Measurements from ENCODE around the gene PCGF5.

DNA sequence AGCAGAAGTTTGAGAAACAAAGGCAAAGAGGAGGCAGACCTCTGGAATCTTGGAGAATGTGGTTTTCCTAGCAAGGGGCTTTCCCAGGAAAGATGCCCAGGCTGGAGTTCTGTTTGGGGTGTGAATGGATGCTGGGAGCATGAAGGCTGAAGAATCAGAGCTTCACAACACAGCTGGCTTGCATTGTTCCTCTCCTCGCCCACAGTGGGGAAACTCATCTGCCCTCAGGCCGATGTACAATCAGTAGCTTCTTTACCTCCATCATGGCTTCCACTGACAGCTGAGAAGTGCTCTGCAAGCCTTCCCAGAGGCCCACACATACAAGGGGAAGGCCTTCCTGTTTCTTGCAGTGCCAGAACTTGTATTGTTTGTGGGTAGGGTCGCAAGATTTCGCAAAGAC is 98.9 kb downstream of the PCGF5 start:
- TF ChIP-seq, protein P1, sequence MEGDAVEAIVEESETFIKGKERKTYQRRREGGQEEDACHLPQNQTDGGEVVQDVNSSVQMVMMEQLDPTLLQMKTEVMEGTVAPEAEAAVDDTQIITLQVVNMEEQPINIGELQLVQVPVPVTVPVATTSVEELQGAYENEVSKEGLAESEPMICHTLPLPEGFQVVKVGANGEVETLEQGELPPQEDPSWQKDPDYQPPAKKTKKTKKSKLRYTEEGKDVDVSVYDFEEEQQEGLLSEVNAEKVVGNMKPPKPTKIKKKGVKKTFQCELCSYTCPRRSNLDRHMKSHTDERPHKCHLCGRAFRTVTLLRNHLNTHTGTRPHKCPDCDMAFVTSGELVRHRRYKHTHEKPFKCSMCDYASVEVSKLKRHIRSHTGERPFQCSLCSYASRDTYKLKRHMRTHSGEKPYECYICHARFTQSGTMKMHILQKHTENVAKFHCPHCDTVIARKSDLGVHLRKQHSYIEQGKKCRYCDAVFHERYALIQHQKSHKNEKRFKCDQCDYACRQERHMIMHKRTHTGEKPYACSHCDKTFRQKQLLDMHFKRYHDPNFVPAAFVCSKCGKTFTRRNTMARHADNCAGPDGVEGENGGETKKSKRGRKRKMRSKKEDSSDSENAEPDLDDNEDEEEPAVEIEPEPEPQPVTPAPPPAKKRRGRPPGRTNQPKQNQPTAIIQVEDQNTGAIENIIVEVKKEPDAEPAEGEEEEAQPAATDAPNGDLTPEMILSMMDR (IDR thresholded peaks at IDR 0.05), result no peak
- no peak for TF ChIP-seq POLR2A (IDR thresholded peaks at IDR 0.05)

Data from heart left ventricle (tissue), 13 donors.